ENCODE measurements around the gene DPEP2. TPM values are rescaled to one million over a fixed set of nuclear protein-coding genes. Genes with fewer than 3 reads are reported as not detected.

Gene DPEP2
- total and polyA plus RNA-seq, 2 experiments from 2014 or later: not detected

DNA sequence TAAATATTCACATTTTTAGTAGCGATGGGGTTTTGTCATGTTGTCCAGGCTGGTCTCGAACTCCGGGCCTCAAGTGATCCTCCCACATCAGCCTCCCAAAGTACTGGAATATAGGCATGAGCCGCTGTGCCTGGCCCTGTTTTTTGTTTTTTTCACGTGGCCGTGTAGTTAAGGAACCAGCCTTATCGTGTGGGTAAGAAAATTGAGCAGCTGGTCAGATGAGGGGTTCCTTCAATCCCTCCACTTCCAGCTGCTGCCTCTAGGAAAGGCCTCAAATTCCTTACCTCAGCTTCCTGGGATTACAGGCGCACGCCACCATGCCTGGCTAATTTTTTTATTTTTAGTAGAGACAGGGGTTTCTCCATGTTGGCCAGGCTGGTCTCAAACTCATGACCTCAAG lies 5.9 kb upstream of the DPEP2 start:
- TF ChIP-seq, protein P1, sequence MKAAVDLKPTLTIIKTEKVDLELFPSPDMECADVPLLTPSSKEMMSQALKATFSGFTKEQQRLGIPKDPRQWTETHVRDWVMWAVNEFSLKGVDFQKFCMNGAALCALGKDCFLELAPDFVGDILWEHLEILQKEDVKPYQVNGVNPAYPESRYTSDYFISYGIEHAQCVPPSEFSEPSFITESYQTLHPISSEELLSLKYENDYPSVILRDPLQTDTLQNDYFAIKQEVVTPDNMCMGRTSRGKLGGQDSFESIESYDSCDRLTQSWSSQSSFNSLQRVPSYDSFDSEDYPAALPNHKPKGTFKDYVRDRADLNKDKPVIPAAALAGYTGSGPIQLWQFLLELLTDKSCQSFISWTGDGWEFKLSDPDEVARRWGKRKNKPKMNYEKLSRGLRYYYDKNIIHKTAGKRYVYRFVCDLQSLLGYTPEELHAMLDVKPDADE (IDR thresholded peaks at IDR 0.05): no peak
- TF ChIP-seq ZNF462 (CRISPR knock-in tag; IDR thresholded peaks at IDR 0.05) (no peak), POLR2AphosphoS5 (IDR thresholded peaks at IDR 0.05; ENCODE audit: low read depth) (no peak), EZH2 (IDR thresholded peaks at IDR 0.05; ENCODE audit: low read depth, unreplicated experiment) (no peak), EZH2phosphoT487 (IDR thresholded peaks at IDR 0.05; ENCODE audit: unreplicated experiment) (no peak), CREB1 (CRISPR knock-in tag; IDR thresholded peaks at IDR 0.05; ENCODE audit: low read depth) (no peak), STAT1 (IDR thresholded peaks at IDR 0.05; ENCODE audit: unreplicated experiment) (no peak), JUNB (IDR thresholded peaks at IDR 0.05; ENCODE audit: unreplicated experiment) (no peak), NANOG (IDR thresholded peaks at IDR 0.05; ENCODE audit: borderline replicate concordance) (no peak), ZNF331 (CRISPR knock-in tag; IDR thresholded peaks at IDR 0.05; ENCODE audit: low read depth) (no peak), ZNF114 (CRISPR knock-in tag; IDR thresholded peaks at IDR 0.05) (no peak)
- TF ChIP-seq, protein P2, sequence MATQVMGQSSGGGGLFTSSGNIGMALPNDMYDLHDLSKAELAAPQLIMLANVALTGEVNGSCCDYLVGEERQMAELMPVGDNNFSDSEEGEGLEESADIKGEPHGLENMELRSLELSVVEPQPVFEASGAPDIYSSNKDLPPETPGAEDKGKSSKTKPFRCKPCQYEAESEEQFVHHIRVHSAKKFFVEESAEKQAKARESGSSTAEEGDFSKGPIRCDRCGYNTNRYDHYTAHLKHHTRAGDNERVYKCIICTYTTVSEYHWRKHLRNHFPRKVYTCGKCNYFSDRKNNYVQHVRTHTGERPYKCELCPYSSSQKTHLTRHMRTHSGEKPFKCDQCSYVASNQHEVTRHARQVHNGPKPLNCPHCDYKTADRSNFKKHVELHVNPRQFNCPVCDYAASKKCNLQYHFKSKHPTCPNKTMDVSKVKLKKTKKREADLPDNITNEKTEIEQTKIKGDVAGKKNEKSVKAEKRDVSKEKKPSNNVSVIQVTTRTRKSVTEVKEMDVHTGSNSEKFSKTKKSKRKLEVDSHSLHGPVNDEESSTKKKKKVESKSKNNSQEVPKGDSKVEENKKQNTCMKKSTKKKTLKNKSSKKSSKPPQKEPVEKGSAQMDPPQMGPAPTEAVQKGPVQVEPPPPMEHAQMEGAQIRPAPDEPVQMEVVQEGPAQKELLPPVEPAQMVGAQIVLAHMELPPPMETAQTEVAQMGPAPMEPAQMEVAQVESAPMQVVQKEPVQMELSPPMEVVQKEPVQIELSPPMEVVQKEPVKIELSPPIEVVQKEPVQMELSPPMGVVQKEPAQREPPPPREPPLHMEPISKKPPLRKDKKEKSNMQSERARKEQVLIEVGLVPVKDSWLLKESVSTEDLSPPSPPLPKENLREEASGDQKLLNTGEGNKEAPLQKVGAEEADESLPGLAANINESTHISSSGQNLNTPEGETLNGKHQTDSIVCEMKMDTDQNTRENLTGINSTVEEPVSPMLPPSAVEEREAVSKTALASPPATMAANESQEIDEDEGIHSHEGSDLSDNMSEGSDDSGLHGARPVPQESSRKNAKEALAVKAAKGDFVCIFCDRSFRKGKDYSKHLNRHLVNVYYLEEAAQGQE (IDR thresholded peaks at IDR 0.05; ENCODE audit: unreplicated experiment): no peak
- TF ChIP-seq, protein P3, sequence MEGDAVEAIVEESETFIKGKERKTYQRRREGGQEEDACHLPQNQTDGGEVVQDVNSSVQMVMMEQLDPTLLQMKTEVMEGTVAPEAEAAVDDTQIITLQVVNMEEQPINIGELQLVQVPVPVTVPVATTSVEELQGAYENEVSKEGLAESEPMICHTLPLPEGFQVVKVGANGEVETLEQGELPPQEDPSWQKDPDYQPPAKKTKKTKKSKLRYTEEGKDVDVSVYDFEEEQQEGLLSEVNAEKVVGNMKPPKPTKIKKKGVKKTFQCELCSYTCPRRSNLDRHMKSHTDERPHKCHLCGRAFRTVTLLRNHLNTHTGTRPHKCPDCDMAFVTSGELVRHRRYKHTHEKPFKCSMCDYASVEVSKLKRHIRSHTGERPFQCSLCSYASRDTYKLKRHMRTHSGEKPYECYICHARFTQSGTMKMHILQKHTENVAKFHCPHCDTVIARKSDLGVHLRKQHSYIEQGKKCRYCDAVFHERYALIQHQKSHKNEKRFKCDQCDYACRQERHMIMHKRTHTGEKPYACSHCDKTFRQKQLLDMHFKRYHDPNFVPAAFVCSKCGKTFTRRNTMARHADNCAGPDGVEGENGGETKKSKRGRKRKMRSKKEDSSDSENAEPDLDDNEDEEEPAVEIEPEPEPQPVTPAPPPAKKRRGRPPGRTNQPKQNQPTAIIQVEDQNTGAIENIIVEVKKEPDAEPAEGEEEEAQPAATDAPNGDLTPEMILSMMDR (conservative IDR thresholded peaks at IDR 0.05; ENCODE audit: low read depth in 2 of 2): no peak
- DNase-seq (ENCODE audit: low spot score): no peak
- no peaks in the 10 kb centered on the region for H3K27me3 ChIP-seq (ENCODE audit: insufficient read depth)
- no peaks in the 10 kb centered on the region for H3F3A ChIP-seq (replicated peaks; ENCODE audit: low read depth)
- H3K4me2 ChIP-seq: no peak overlapping the region
- no peaks in the 10 kb centered on the region for H3K36me3 ChIP-seq (ENCODE audit: insufficient read depth)
- H3K27ac ChIP-seq (ENCODE audit: low read depth): no peak overlapping the region
- Mint-ChIP-seq H3K36me3 (ENCODE audit: low read depth) (no peaks in the 10 kb centered on the region), H3K4me1 (peaks cover 15% of the 10 kb centered on the region), H3K27ac (no peak overlapping the region), H3K4me3 (no peak overlapping the region), H3K27me3 (ENCODE audit: insufficient read depth, low read depth, poor library complexity) (peaks cover 11% of the 10 kb centered on the region), H3K9me3 (no peaks in the 10 kb centered on the region)
- no peaks in the 10 kb centered on the region for H3K4me1 ChIP-seq (ENCODE audit: insufficient read depth)
- 0 out of 2 replicates have a peak, but pooled peaks cover 4% of the 10 kb centered on the region for H3K9me2 ChIP-seq (ENCODE audit: insufficient read depth)
- no peak overlapping the region for H3K4me3 ChIP-seq
- ATAC-seq: no peak; the same call in 2 of the 3 replicates
- no peaks in the 10 kb centered on the region for H4K20me1 ChIP-seq (replicated peaks; ENCODE audit: insufficient read depth)
- H3K79me2 ChIP-seq (replicated peaks; ENCODE audit: insufficient read depth): no peaks in the 10 kb centered on the region
- H2AFZ ChIP-seq: peak overlapping the region; percentile 92

Measured in GM23338 (cell line).